Measurements from ENCODE around the gene DISC1.
"Not testable (repeated sequence)": the region's sequence is repeated elsewhere in the genome, so short reads cannot be mapped to it uniquely, and the experiment has no call there.

Gene DISC1

GRCh38 chr1:231964961-231965360, 338.4 kb downstream of the DISC1 start:
- no peaks in the 10 kb centered on the region for H3K27me3 ChIP-seq (ENCODE audit: insufficient read depth, poor library complexity, severe bottlenecking)
- no peaks in the 10 kb centered on the region for H3K4me1 ChIP-seq (ENCODE audit: insufficient read depth, poor library complexity, severe bottlenecking)
- H3K27ac ChIP-seq (ENCODE audit: poor library complexity, severe bottlenecking) = no peak overlapping the region
- DNase-seq (ENCODE audit: low spot score) (no peak), ATAC-seq (ENCODE audit: low read depth) (no peak)
- no peak for TF ChIP-seq CTCF (IDR thresholded peaks at IDR 0.05; ENCODE audit: poor library complexity, severe bottlenecking)
- H3K9me3 ChIP-seq (ENCODE audit: severe bottlenecking) = no peaks in the 10 kb centered on the region
- H3K4me3 ChIP-seq (ENCODE audit: severe bottlenecking) = no peak overlapping the region
- H3K36me3 ChIP-seq (ENCODE audit: low read depth) = no peaks in the 10 kb centered on the region

- no peak for DNase-seq (ENCODE audit: low spot score)
- H3K4me3 ChIP-seq (ENCODE audit: severe bottlenecking) = no peak overlapping the region
- no peak overlapping the region for H3K27ac ChIP-seq (ENCODE audit: poor library complexity, severe bottlenecking)
- no peaks in the 10 kb centered on the region for H3K9me3 ChIP-seq (ENCODE audit: severe bottlenecking)
- no peaks in the 10 kb centered on the region for H3K27me3 ChIP-seq (ENCODE audit: insufficient read depth, poor library complexity, severe bottlenecking)
- TF ChIP-seq CTCF (IDR thresholded peaks at IDR 0.05; ENCODE audit: poor library complexity, severe bottlenecking) = no peak
- ATAC-seq (ENCODE audit: low read depth) = no peak
- H3K4me1 ChIP-seq (ENCODE audit: insufficient read depth, poor library complexity, severe bottlenecking) = no peaks in the 10 kb centered on the region
- no peaks in the 10 kb centered on the region for H3K36me3 ChIP-seq (ENCODE audit: low read depth)
Observed at GRCh38 chr1:231965615-231966014, 339.0 kb downstream of the DISC1 start.

GRCh38 chr1:231966983-231967382, 340.4 kb downstream of the DISC1 start:
- Histone ChIP-seq H3K27ac (ENCODE audit: poor library complexity, severe bottlenecking) (no peak overlapping the region), H3K27me3 (ENCODE audit: insufficient read depth, poor library complexity, severe bottlenecking) (no peaks in the 10 kb centered on the region), H3K9me3 (ENCODE audit: severe bottlenecking) (no peaks in the 10 kb centered on the region), H3K4me3 (ENCODE audit: severe bottlenecking) (no peak overlapping the region), H3K4me1 (ENCODE audit: insufficient read depth, poor library complexity, severe bottlenecking) (no peaks in the 10 kb centered on the region), H3K36me3 (ENCODE audit: low read depth) (no peaks in the 10 kb centered on the region)
- no peak for TF ChIP-seq CTCF (IDR thresholded peaks at IDR 0.05; ENCODE audit: poor library complexity, severe bottlenecking)
- no peak for ATAC-seq (ENCODE audit: low read depth)
- DNase-seq (ENCODE audit: low spot score) = no peak

- no peak for TF ChIP-seq CTCF (IDR thresholded peaks at IDR 0.05; ENCODE audit: poor library complexity, severe bottlenecking)
- H3K4me1 ChIP-seq (ENCODE audit: insufficient read depth, poor library complexity, severe bottlenecking) = no peaks in the 10 kb centered on the region
- no peaks in the 10 kb centered on the region for H3K9me3 ChIP-seq (ENCODE audit: severe bottlenecking)
- H3K36me3 ChIP-seq (ENCODE audit: low read depth) = no peaks in the 10 kb centered on the region
- ATAC-seq (ENCODE audit: low read depth) (no peak), DNase-seq (ENCODE audit: low spot score) (no peak)
- H3K27me3 ChIP-seq (ENCODE audit: insufficient read depth, poor library complexity, severe bottlenecking) = no peaks in the 10 kb centered on the region
- no peak overlapping the region for H3K27ac ChIP-seq (ENCODE audit: poor library complexity, severe bottlenecking)
- H3K4me3 ChIP-seq (ENCODE audit: severe bottlenecking) = no peak overlapping the region
Observed at GRCh38 chr1:231969076-231969475, 342.5 kb downstream of the DISC1 start.

GRCh38 chr1:231969761-231970160, 343.2 kb downstream of the DISC1 start:
- H3K27me3 ChIP-seq (ENCODE audit: insufficient read depth, poor library complexity, severe bottlenecking); H3K4me1 ChIP-seq (ENCODE audit: insufficient read depth, poor library complexity, severe bottlenecking); H3K27ac ChIP-seq (ENCODE audit: poor library complexity, severe bottlenecking); H3K36me3 ChIP-seq (ENCODE audit: low read depth); H3K4me3 ChIP-seq (ENCODE audit: severe bottlenecking); DNase-seq (ENCODE audit: low spot score); H3K9me3 ChIP-seq (ENCODE audit: severe bottlenecking); ATAC-seq (ENCODE audit: low read depth): not testable (repeated sequence)

Data from RWPE2 (cell line).